Hepatocyte (in vitro differentiated cells): Measurements from ENCODE around the gene LYZL2.

Source experiments
- EZH2 ChIP-seq: fragments of 200-600 bp; sonication (generic); IDR thresholded peaks from 2 replicates; pipeline ENCODE4 v1.6.1; 2016; ENCODE audit warnings: antibody characterized with exemption, mild to moderate bottlenecking, borderline replicate concordance
- EZH2phosphoT487 ChIP-seq: fragments of 200-600 bp; sonication (generic); IDR thresholded peaks from one replicate; pipeline ENCODE4 v1.6.1; 2018; ENCODE audit warnings: antibody characterized with exemption, mild to moderate bottlenecking, low read depth, moderate library complexity; ENCODE audit not compliant: unreplicated experiment, severe bottlenecking
- TF ChIP-seq, protein P1 (sequence below): fragments of 200-600 bp; sonication (generic); IDR thresholded peaks from 2 replicates; pipeline ENCODE4 v1.5.1; 2016; ENCODE audit warnings: antibody characterized with exemption, mild to moderate bottlenecking; ENCODE audit not compliant: poor library complexity

DNA sequence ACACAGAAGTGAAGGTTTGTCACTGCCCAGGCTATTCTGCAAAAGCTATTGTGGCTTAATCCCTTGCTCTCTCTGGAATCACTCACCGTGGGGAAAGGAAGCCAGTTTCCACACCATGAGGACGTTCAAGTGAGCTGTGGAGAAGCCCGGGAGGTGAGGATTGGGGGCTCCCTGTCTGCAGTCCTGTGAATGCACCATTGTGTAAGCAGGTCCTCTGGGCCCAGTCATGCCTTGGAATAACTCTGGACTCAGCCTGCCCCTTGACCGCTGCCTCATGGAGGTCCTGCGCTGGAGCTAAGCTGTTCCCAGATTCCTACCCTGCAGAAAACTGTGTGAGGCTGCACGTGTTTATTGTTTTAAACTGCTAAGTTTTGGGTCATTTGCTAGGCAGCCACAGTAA, 33.5 kb downstream of the LYZL2 start:
- TF ChIP-seq, protein P1, sequence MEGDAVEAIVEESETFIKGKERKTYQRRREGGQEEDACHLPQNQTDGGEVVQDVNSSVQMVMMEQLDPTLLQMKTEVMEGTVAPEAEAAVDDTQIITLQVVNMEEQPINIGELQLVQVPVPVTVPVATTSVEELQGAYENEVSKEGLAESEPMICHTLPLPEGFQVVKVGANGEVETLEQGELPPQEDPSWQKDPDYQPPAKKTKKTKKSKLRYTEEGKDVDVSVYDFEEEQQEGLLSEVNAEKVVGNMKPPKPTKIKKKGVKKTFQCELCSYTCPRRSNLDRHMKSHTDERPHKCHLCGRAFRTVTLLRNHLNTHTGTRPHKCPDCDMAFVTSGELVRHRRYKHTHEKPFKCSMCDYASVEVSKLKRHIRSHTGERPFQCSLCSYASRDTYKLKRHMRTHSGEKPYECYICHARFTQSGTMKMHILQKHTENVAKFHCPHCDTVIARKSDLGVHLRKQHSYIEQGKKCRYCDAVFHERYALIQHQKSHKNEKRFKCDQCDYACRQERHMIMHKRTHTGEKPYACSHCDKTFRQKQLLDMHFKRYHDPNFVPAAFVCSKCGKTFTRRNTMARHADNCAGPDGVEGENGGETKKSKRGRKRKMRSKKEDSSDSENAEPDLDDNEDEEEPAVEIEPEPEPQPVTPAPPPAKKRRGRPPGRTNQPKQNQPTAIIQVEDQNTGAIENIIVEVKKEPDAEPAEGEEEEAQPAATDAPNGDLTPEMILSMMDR, result no peak
- TF ChIP-seq EZH2phosphoT487, result no peak
- TF ChIP-seq EZH2, result no peak
